Upper lobe of left lung (tissue), 6 donors: ENCODE data around the gene TOMM40. TPM values are rescaled to one million over a fixed set of nuclear protein-coding genes. Genes with fewer than 3 reads are reported as not detected.
"Not testable (repeated sequence)": the region's sequence is repeated elsewhere in the genome, so short reads cannot be mapped to it uniquely, and the experiment has no call there.

Experiments
- ATAC-seq, 2 donors: fragments of 200-7000 bp; cut with Tn5 transposase; one replicate each; pipeline ENCODE4 v1.9.1; 2022; ENCODE audit warnings: mild to moderate bottlenecking in 2 of 2, moderate library complexity in 2 of 2; ENCODE audit not compliant: low FRiP score in 2 of 2
- DNase-seq, 2 donors: peaks; one replicate each; pipeline ENCODE4 v3.0.0-alpha.2; 2019 to 2020
- H3K27ac ChIP-seq, 4 donors: fragments of 200-600 bp; sonication (generic); one replicate each; pipeline ENCODE4 v1.5.1; 2016 to 2019
- H3K27me3 ChIP-seq, 4 donors: fragments of 200-600 bp; sonication (generic); one replicate each; pipeline ENCODE4 v1.5.1; 2017 to 2019
- H3K36me3 ChIP-seq, 4 donors: fragments of 200-600 bp; sonication (generic); one replicate each; pipeline ENCODE4 v1.5.1; 2016 to 2019
- H3K4me1 ChIP-seq, 4 donors: fragments of 200-600 bp; sonication (generic); one replicate each; pipeline ENCODE4 v1.5.1; 2018 to 2019
- H3K4me3 ChIP-seq, 4 donors: fragments of 200-600 bp; sonication (generic); one replicate each; pipeline ENCODE4 v1.5.1; 2017 to 2019; ENCODE audit warnings: mild to moderate bottlenecking in 2 of 4, moderate library complexity in 1 of 4
- H3K9me3 ChIP-seq, 4 donors: fragments of 200-600 bp; sonication (generic); one replicate each; pipeline ENCODE4 v1.5.1; 2018 to 2019
- CTCF ChIP-seq, 6 experiments: fragments of 450-650 bp in 4 of 6; fragments of 200-600 bp in 2 of 6; sonication (generic) in 2 of 6; IDR thresholded peaks; one replicate each; pipeline ENCODE4 v1.5.1; 2016 to 2019; ENCODE audit warnings: antibody characterized with exemption in 6 of 6
- EP300 ChIP-seq, 4 donors: sonication (generic); formaldehyde crosslinking; IDR thresholded peaks; one replicate each; pipeline ENCODE4 v1.5.1; 2017; ENCODE audit warnings: antibody characterized with exemption in 4 of 4, control low read depth in 2 of 4
- POLR2A ChIP-seq, 4 donors: fragments of 450-650 bp; IDR thresholded peaks; one replicate each; pipeline ENCODE4 v1.5.1; 2016 to 2017; ENCODE audit warnings: antibody characterized with exemption in 4 of 4, mild to moderate bottlenecking in 2 of 4
- POLR2AphosphoS5 ChIP-seq, 2 donors: sonication (generic); formaldehyde crosslinking; IDR thresholded peaks; one replicate each; pipeline ENCODE4 v1.5.1; 2017; ENCODE audit warnings: antibody characterized with exemption in 2 of 2
- WGBS, 2 donors: methylation state at CpG; one replicate each; pipeline ENCODE4 v1.1.5; 2017 to 2018; 5-methylcytosine and 5-hydroxymethylcytosine counted together
- total RNA-seq, 6 donors: library from RNA; depleted of rRNA in 4 of 6; stranded (reverse); fragments of >200 nt in 4 of 6; gene quantifications; one replicate each; pipeline versions ENCODE4 v1.1.0 to v1.2.1, GENCODE V29; 2016 to 2021
- donor health status: DM: no; HTN: no; CAD: no; lungs with moderate emphysema.
- donor health status: DM: no; HTN: yes; CAD: no; lungs with severe emphysema.

The TOMM40 gene
- total RNA-seq, 6 donors from 2014 or later: 26.6 to 88.3 (median 58.1) TPM

GRCh38 chr19:44876930-44877535 lies 14.0 kb upstream of the TOMM40 start:
- TF ChIP-seq POLR2A (IDR thresholded peaks at IDR 0.05) (no peak), CTCF (IDR thresholded peaks at IDR 0.05) (no peak), POLR2AphosphoS5 (IDR thresholded peaks at IDR 0.05) (no peak), EP300 (IDR thresholded peaks at IDR 0.05) (no peak)
- H3K36me3 ChIP-seq: peaks cover 24 to 75% (median 55%) of the 10 kb centered on the region in 4 donors
- peaks cover 0 to 5% (median 0%) of the 10 kb centered on the region in 4 donors for H3K4me1 ChIP-seq
- no peak overlapping the region for H3K4me3 ChIP-seq
- H3K9me3 ChIP-seq: no peaks in the 10 kb centered on the region
- ATAC-seq: no peak
- WGBS, 2 donors: 66 to 78% methylated on average over 3 to 5 of the region's 5 CpGs
- no peaks in the 10 kb centered on the region for H3K27me3 ChIP-seq
- DNase-seq: no peak
- H3K27ac ChIP-seq: no peak overlapping the region

GRCh38 chr19:44878120-44878865 lies 12.8 kb upstream of the TOMM40 start:
- no peak for DNase-seq
- H3K27ac ChIP-seq: no peak overlapping the region

GRCh38 chr19:44879309-44880065 lies 11.6 kb upstream of the TOMM40 start:
- no peak for ATAC-seq
- Histone ChIP-seq H3K36me3 (peaks cover 12 to 66% (median 44%) of the 10 kb centered on the region in 4 donors), H3K4me3 (no peak overlapping the region), H3K27me3 (no peaks in the 10 kb centered on the region), H3K9me3 (no peaks in the 10 kb centered on the region), H3K27ac (peak overlapping the region; percentile 17 to 58 (median 36)), H3K4me1 (peaks cover 0 to 5% (median 0%) of the 10 kb centered on the region in 4 donors)
- no peak for DNase-seq
- 72 to 79% methylated on average over 9 to 16 of the region's 18 CpGs for WGBS, 2 donors
- no peak for TF ChIP-seq POLR2AphosphoS5 (IDR thresholded peaks at IDR 0.05)
- TF ChIP-seq CTCF (IDR thresholded peaks at IDR 0.05): no peak
- TF ChIP-seq POLR2A (IDR thresholded peaks at IDR 0.05): no peak
- TF ChIP-seq EP300 (IDR thresholded peaks at IDR 0.05): no peak

More at GRCh38 chr19:44878120-44878865, 12.8 kb upstream of the TOMM40 start:
- H3K4me3 ChIP-seq: no peak overlapping the region
- 83 to 89% methylated on average over 13 to 26 of the region's 26 CpGs for WGBS, 2 donors
- H3K9me3 ChIP-seq: no peaks in the 10 kb centered on the region
- H3K36me3 ChIP-seq: peaks cover 17 to 69% (median 50%) of the 10 kb centered on the region in 4 donors
- no peak for ATAC-seq
- peaks cover 0 to 5% (median 0%) of the 10 kb centered on the region in 4 donors for H3K4me1 ChIP-seq
- no peak for TF ChIP-seq CTCF (IDR thresholded peaks at IDR 0.05)
- no peak for TF ChIP-seq POLR2AphosphoS5 (IDR thresholded peaks at IDR 0.05)
- TF ChIP-seq POLR2A (IDR thresholded peaks at IDR 0.05): no peak
- no peak for TF ChIP-seq EP300 (IDR thresholded peaks at IDR 0.05)
- no peaks in the 10 kb centered on the region for H3K27me3 ChIP-seq

- H3K9me3 ChIP-seq: no peaks in the 10 kb centered on the region
- peaks cover 4 to 61% (median 39%) of the 10 kb centered on the region in 4 donors for H3K36me3 ChIP-seq
- no peaks in the 10 kb centered on the region for H3K27me3 ChIP-seq
- H3K27ac ChIP-seq: no peak overlapping the region
- H3K4me1 ChIP-seq: peaks cover 0 to 5% (median 0%) of the 10 kb centered on the region in 4 donors
- 90 to 92% methylated on average over 15 of the region's 15 CpGs for WGBS, 2 donors
- DNase-seq (no peak), ATAC-seq (no peak)
- no peak for TF ChIP-seq EP300 (IDR thresholded peaks at IDR 0.05)
- no peak for TF ChIP-seq POLR2A (IDR thresholded peaks at IDR 0.05)
- TF ChIP-seq CTCF (IDR thresholded peaks at IDR 0.05): no peak
- TF ChIP-seq POLR2AphosphoS5 (IDR thresholded peaks at IDR 0.05): no peak
- H3K4me3 ChIP-seq: no peak overlapping the region
These were observed 9.0 kb upstream of the TOMM40 start for GRCh38 chr19:44882063-44882462.

- H3K4me1 ChIP-seq, H3K27me3 ChIP-seq, H3K9me3 ChIP-seq, ATAC-seq, H3K27ac ChIP-seq, H3K4me3 ChIP-seq, DNase-seq: not testable (repeated sequence)
- WGBS, 2 donors: 93 to 95% methylated on average over 19 of the region's 19 CpGs
- H3K36me3 ChIP-seq: peaks cover 0 to 61% (median 44%) of the 10 kb centered on the region in 4 donors
These were observed 8.2 kb upstream of the TOMM40 start for GRCh38 chr19:44882619-44883397.
